Measurements from ENCODE around the gene IRF6.
"Not testable (repeated sequence)": the region's sequence is repeated elsewhere in the genome, so short reads cannot be mapped to it uniquely, and the experiment has no call there.

IRF6 gene

GRCh38 chr1:209823143-209824041 is 17.4 kb upstream of the IRF6 start:
- peak; percentile 55 for DNase-seq (ENCODE audit: low read depth)

- DNase-seq (ENCODE audit: low read depth): no peak
Observed at GRCh38 chr1:209822706-209823105, 16.8 kb upstream of the IRF6 start.

- no peak for DNase-seq (ENCODE audit: low read depth)
Observed at GRCh38 chr1:209820986-209821385, 15.0 kb upstream of the IRF6 start.

- no peak for DNase-seq (ENCODE audit: low read depth)
Observed at GRCh38 chr1:209819058-209819457, 13.1 kb upstream of the IRF6 start.

- no peak for DNase-seq (ENCODE audit: low read depth)
Observed at GRCh38 chr1:209817691-209818090, 11.7 kb upstream of the IRF6 start.

- no peak for DNase-seq (ENCODE audit: low read depth)
Observed at GRCh38 chr1:209816923-209817322, 11.0 kb upstream of the IRF6 start.

GRCh38 chr1:209815931-209816341 is 10.0 kb upstream of the IRF6 start:
- DNase-seq (ENCODE audit: low read depth): no peak

GRCh38 chr1:209815490-209815889 is 9.5 kb upstream of the IRF6 start:
- no peak for DNase-seq (ENCODE audit: low read depth)

- no peak for DNase-seq (ENCODE audit: low read depth)
Observed at GRCh38 chr1:209813902-209814301, 8.0 kb upstream of the IRF6 start.

- no peak for DNase-seq (ENCODE audit: low read depth)
Observed at GRCh38 chr1:209810783-209811182, 4.8 kb upstream of the IRF6 start.

GRCh38 chr1:209809611-209810010 is 3.7 kb upstream of the IRF6 start:
- DNase-seq (ENCODE audit: low read depth): no peak

- DNase-seq (ENCODE audit: low read depth): peak; percentile 96
Observed at GRCh38 chr1:209808059-209808581, 2.2 kb upstream of the IRF6 start.

- DNase-seq (ENCODE audit: low read depth): no peak
Observed at GRCh38 chr1:209807509-209807908, 1.6 kb upstream of the IRF6 start.

GRCh38 chr1:209805341-209805781 is 581 bp downstream of the IRF6 start:
- DNase-seq (ENCODE audit: low read depth): no peak

GRCh38 chr1:209803568-209803967 is 2.4 kb downstream of the IRF6 start:
- no peak for DNase-seq (ENCODE audit: low read depth)

- no peak for DNase-seq (ENCODE audit: low read depth)
Observed at GRCh38 chr1:209802780-209803152, 3.2 kb downstream of the IRF6 start.

- no peak for DNase-seq (ENCODE audit: low read depth)
Observed at GRCh38 chr1:209802117-209802779, 3.7 kb downstream of the IRF6 start.

- DNase-seq (ENCODE audit: low read depth): no peak
Observed at GRCh38 chr1:209800984-209801834, 4.7 kb downstream of the IRF6 start.

- no peak for DNase-seq (ENCODE audit: low read depth)
Observed at GRCh38 chr1:209797978-209798639, 7.8 kb downstream of the IRF6 start.

- DNase-seq (ENCODE audit: low read depth): not testable (repeated sequence)
Observed at GRCh38 chr1:209793711-209794110, 12.2 kb downstream of the IRF6 start.

GRCh38 chr1:209791920-209792319 is 14.0 kb downstream of the IRF6 start:
- no peak for DNase-seq (ENCODE audit: low read depth)

All from non-pigmented ciliary epithelial cell (primary cell).